Frontal cortex (tissue), 4 donors: ENCODE results near the gene DCTN2. TPM values are rescaled to one million over a fixed set of nuclear protein-coding genes. Genes with fewer than 3 reads are reported as not detected.

ENCODE experiments used
- DNase-seq, 2 donors: peaks; one replicate each; pipeline ENCODE4 v3.0.0; 2012; ENCODE audit warnings: low spot score in 2 of 2
- FAIRE-seq: peaks from 2 replicates; lab custom pipeline; 2012; peaks lifted over from hg19 to GRCh38; lab: Jason Lieb, UNC
- total RNA-seq: library from RNA; depleted of rRNA; stranded (reverse); fragments of >200 nt; gene quantifications from one replicate; pipeline ENCODE4 v1.2.3, GENCODE V29; 2014
- donor health status: control.
- donor health status: control.
- donor health status: control.

The DCTN2 gene
- total RNA-seq, 1 donor from 2014 or later = 136 TPM

DNA sequence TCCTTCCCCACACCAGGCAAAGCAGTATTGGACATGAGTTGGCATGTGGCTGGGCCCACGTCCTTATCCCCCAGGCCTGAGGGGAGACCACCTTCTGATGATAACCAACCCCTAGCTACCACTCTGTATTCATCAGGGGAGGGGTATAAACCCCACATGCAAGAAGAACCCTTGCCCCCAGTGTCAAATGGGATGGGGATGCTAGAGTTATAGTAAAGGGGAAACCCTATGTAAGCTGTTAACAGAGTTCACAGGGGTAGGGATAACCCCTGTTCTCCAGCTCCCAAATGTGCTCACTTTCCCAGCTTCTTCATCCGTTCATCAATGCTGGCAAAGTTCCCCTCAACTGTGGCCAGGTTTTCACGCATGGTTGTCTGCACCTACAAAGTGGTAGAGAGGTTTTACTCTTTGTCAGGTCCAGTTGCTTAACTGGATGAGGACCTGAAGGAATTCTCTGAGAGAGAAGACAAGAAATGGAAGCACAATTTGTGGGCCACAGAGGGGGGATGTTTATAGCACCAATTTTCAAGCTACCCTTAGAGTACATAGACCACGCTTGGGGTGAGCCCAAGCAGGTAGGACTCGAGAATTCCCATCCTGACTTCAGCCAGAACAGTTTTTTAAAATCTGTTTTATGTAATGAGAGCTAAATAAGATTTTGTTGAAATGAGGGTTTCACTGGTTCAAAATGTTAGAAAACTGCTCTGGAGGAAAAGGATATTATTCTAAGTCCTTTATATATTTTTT lies 16.4 kb downstream of the DCTN2 start:
- FAIRE-seq (no peak), DNase-seq (no peak)

DNA sequence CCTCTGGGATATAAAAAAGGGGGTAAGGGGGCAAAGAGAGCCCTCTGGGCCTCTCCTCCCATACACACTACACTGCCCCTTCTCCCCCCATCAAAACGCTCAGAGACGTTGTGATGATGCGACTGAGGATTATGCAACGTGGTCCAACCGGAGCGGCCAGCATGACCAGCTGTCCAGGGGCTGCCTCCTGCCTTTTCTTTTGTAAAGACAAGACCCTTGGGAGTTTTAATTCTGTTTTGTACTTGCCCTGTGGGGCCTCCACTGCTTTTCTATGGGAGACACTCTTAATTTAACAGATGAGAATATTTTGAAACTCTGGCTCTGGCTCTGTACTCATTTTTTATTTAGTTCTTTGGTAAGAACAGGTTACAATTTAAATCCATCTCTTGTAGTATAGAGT lies 17.2 kb downstream of the DCTN2 start:
- FAIRE-seq = no peak

DNA sequence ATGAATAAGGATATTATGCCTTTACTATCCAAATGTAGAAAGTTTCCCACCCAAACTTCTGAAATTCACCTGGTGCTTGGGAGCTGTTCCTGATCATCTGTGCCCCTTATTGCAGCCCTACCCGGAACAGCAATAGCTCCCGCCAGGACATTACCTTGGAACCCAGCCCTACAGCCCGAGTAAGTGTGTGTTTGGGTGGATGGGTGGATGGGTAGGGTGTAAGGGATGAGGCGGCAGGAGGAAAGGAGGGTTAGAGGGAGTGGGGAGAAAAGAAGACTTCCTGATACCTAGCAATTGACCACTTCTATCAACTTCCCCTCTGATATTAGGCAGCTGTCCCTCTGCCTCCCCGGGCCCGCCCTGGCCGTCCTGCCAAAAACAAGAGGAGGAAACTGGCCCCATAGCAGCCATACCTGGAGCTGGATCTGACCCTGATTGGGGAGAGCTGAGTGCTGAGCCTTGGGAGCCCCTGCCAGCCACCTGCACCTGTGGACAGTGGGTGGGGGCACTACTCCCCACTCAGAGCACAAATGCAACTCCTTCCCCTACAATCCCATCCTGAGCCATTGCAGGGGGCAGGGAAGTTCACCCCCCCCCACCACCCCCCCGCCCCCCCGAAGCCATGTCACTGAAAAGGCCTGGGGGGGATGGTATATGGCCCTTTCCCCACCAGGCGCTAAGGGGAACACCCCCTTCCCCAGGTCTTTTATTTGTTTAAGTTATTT lies 18.0 kb downstream of the DCTN2 start:
- DNase-seq (no peak), FAIRE-seq (no peak)

More for the DNA sequence above, 17.2 kb downstream of the DCTN2 start:
- DNase-seq = no peak

DNA sequence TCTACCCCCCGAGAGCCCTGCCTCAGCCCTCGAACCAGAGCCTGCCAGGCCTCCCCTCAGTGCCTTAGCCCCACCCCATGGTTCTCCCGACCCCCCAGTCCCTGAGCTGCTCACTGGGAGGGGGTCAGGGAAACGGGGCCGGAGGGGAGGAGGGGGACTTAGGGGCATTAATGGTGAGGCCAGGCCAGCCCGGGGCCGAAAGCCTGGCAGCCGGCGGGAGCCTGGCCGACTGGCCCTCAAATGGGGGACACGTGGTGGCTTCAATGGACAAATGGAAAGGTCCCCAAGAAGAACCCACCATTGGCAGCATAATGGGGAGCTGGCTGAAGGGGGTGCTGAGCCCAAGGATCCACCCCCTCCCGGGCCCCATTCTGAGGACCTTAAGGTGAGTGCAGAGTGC lies 18.8 kb downstream of the DCTN2 start:
- FAIRE-seq (no peak), DNase-seq (no peak)

DNA sequence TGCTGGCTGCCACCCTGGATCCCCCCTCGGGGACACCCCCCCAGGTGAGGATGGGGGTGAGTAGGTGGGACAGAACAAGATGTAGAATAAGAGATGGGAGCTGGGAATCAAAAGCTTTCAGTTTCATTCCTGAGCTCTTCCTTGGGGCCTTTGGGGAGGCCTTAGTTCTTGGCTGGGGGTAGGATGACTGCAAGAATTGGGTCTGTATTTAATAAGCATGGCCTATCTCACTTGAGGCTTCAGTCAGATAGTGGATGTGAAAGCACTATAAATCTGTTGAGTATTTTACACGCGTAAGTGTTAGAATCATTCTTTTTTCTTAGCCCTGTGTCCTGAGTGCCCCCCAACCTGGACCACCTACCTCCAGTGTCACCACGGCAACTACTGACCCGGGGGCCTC lies 19.8 kb downstream of the DCTN2 start:
- DNase-seq = no peak
- no peak for FAIRE-seq

DNA sequence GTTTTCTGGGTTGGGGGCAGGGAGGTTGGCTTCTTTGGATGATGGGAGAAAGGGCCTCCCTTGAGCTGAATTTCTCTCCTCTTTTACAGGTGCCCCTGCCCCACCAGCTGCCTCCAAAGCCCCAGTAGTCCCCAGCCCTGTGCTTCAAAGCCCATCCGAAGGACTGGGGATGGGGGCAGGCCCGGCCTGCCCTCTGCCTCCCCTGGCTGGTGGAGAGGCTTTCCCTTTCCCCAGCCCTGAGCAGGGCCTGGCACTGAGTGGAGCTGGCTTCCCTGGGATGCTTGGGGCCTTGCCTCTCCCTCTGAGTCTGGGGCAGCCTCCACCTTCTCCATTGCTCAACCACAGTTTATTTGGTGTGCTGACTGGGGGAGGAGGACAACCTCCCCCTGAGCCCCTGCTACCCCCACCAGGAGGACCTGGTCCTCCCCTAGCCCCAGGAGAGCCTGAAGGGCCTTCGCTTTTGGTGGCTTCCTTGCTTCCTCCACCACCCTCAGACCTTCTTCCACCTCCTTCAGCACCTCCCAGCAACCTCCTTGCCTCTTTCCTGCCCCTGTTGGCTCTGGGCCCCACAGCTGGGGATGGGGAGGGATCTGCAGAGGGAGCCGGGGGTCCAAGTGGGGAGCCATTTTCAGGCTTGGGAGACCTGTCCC lies 20.4 kb downstream of the DCTN2 start:
- DNase-seq (no peak), FAIRE-seq (no peak)

DNA sequence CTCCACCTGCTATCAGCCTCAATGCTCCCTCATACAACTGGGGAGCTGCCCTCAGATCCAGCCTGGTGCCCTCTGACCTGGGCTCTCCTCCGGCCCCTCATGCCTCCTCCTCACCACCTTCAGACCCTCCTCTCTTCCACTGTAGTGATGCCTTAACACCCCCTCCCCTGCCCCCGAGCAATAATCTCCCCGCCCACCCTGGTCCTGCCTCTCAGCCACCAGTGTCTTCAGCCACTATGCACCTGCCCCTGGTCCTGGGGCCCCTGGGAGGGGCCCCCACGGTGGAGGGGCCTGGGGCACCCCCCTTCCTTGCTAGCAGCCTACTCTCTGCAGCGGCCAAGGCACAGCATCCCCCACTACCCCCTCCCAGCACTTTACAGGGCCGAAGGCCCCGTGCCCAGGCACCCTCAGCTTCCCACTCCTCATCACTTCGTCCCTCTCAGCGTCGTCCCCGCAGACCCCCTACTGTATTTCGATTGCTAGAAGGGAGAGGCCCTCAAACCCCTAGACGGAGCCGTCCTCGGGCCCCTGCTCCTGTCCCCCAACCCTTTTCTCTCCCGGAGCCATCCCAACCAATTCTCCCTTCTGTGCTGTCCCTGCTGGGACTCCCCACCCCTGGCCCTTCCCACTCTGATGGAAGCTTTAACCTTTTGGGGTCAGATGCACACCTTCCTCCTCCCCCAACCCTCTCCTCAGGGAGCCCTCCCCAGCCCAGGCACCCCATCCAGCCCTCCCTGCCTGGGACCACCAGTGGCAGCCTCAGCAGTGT lies 21.2 kb downstream of the DCTN2 start:
- DNase-seq (no peak), FAIRE-seq (no peak)

DNA sequence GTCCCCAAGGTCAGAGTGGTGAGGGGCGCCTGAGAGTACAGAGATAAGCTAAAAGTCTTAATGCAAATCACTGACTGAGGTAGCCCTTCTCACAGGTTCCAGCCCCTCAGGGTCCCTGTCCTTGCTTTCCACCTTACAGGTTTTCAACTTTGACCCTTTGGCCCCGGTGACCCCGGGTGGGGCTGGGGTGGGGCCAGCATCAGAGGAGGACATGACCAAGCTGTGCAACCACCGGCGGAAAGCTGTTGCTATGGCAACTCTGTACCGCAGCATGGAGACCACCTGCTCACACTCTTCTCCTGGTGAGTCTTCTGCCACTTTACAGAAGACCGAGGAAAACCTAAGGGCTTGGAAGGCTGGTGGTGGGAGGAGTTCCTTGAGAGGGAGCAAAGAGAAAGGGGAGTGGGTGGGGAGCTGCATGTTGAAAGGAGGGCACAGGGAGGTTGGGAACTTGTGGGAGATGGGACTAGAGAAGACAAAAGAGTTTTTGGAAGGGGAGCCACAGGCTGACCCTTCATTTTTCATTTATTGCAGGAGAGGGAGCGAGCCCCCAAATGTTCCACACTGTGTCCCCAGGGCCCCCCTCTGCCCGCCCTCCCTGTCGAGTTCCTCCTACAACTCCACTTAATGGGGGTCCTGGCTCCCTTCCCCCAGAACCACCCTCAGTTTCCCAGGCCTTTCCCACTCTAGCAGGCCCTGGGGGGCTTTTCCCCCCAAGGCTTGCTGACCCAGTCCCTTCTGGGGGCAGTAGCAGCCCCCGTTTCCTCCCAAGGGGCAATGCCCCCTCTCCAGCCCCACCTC lies 22.0 kb downstream of the DCTN2 start:
- DNase-seq = no peak
- no peak for FAIRE-seq

DNA sequence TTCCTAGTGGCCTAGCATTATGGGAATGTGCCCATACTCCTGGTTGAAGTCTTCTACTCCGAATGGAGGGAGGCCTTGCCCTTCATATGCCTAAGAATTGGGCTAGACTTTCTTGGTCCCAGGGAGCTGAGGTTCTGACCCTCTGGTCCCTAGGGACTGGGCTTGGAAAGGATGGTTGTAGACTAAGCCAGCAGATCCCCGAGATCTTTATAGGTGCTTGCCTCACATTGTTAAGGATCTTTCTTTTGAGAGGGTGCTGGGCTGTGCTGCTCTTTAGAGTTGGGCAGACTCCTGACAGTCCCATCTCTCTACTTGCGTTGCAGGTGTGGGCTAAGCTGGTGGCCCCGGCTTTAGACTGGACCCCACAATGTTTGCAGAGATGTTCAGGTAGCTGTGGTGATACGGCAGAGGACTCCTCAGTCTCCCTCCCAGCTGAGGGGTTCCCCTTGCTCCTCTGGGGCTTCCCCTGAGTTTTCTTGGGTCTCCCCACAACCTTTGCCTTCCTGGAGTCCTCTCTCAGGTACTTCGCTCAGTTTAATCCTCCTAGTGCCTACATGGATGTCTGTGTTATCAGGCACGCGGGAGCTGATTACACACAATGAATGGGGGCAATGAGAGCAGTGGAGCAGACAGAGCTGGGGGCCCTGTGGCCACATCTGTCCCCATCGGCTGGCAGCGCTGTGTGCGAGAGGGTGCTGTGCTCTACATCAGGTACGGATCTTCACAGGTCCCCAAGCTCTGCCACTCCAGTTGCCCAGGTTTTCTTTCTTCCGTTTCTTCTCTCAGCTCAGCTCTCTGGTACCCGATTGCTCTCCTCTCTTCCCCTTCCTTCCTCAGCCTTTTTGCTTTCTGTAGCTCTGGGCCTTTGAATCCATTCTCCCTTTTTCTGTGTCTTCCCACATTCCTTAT lies 23.0 kb downstream of the DCTN2 start:
- FAIRE-seq (no peak), DNase-seq (no peak)

DNA sequence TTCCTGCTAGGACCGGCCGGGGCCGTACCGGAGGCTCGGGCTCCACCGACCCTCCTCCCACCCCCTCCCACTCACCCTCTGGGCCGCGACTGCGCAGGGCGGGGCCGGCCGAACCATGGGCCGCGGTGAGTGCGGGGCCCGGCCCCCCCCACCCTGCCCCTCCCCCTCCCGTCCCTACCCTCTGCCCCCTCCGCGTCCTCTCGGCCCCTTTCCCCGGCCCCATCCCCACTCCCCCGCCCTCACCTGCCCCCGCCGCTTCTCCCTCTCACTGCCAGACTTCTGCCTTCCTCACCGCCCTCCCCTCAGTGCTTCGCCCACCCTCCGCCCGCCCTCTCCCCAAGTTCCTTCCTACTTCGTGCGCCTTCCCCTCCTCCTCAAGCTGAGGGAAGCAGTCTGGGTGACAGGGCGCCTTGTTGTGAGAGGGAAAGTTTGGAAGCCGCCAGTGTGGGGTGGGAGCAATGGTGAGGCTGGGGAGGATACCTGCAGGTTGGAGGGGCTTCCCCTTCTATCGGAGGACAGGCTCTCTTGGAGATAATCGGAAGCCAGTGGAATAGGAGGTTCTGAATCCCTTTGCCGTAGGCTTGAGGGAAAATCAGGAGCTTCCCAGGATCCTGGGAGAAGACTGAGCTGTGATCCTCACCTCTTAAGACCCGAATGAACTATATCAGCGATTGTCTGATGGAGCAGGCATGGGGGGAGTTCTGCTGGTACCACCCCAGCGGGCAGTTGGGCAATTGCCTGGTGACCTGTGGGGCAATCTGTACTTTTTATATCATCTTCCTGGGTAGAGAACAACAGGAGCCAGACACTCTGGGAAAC lies 23.9 kb downstream of the DCTN2 start:
- FAIRE-seq (no peak), DNase-seq (no peak)

DNA sequence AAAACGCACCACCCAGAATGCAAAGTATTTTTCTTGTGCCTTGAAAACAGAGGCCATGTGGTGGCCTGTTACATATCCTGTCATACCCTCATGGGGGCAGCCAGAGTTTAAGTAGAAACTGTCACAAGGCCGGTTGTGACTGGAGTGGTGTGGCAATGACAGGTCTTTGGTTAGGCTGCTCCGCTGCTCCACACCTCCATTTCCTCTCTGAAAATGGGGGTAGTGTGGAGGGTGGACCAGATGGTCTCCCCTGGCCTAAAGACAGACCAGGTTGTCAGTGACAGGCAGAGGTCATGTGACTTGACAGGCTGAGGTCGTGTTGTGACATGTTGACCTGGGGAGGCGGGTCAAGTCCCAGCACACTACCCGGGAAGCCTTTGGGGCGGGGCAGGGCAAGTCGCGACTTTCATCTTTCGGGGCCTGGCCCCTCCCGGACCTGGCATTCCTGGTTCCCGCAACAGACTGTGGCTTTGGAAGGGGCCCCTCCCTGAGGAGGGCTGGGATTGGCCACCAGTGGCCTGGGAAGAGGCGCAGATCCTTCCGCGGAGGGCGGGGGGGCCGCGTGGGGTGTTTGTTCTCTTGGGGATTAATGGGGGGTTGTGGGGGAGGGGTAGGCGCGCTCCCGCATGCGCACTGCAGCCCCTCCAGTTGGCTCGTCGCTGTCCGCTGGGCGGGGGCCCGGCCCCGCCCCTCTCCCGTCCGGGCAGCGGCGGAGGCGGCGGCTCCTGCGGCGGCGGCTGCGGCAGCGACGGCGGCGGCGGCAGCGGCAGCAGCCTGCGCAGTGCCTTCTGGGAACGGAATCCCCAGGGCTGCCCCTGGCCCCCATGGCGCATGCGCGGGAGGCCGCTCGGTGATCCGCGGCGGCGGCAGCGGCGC lies 24.7 kb downstream of the DCTN2 start, which contains the start of gene MBD6:
Gene MBD6 (plus strand): TSS at position 814 of the 876 bp plus-strand sequence. CDS start 1,480 bp downstream, outside the sequence.
- FAIRE-seq (no peak), DNase-seq (peak; percentile 88 to 93)

DNA sequence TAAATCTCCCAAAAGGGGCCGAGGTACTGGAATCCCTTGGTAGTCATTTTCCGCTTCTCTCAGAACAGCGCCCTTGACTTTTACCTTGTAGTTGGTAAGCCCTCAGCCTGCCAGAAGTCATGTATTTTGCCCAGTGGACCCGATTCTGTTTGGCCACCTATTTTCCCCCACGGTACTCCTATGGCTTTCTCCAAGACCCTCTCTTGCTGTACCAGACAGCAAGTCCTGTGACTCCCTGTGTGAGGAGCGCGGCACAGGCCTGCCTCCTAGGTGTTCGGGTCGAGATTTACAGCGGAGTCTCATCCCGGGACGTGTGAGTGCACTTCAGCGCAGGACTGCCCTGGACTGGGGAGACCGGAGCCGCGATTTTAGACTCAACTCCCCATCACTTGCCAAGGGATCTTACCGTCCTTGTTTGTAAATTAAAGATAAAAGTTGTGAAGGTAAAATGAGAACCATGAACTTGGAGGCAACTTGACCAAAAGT lies 25.4 kb downstream of the DCTN2 start:
- DNase-seq = no peak
- no peak for FAIRE-seq

DNA sequence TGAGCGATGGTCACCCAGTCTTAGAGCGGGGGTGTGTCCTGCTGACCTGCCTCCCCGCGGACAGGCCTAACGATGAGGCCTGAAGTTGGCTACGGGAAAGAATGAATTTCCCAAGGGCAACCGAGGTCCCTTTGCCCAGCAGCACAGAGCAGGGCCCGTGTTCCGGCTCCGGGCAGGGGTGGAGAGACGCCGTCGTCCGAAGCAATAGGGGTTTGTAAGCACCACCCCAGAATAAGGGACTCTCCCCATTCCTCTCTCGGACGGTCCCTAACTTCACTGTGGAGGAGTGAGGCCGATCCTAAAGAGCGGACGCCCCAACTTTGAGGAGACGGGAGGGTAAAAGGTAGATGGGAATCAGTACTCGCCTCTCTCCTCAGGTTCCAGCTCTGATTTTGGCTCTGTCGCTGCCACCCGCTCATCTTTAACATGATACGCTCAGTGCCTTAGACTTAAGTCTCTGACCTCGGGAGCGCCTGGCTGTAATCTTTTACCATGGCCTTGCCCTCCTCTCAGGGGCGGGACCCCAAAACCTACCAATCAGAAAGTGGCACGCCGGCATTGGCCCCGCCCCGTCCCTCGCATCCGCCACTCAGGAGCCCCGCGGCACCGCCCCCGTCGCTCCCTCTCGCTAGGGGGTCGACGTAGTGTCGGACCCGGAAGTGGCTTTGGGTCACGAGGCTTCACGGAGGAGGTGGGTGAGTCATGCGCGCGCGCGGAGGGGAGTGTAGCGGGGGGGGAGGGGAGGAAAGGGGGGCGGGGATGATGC lies 26.8 kb downstream of the DCTN2 start, which contains the start of gene DDIT3:
Gene DDIT3 (minus strand): TSS at position 462 of the 766 bp plus-strand sequence. CDS start 3,108 bp downstream, outside the sequence.
- peak; percentile 93 to 94 for DNase-seq

DNA sequence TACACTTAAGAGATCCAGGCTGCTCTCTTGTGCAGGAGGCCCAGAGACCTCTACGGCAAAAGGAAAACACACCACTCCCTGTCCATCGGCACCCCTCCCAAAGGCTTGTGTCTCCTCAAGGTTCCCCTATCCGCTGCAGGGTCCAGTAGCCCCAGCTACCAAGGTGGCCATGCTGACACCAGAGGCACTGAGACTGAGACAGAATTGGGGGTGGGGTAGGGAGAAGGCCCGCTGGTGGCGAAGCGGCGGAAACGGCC lies 27.3 kb downstream of the DCTN2 start:
- DNase-seq (no peak), FAIRE-seq (no peak)

More for the DNA sequence above, 26.8 kb downstream of the DCTN2 start, which contains the start of gene DDIT3:
- peak; percentile 56 for FAIRE-seq

DNA sequence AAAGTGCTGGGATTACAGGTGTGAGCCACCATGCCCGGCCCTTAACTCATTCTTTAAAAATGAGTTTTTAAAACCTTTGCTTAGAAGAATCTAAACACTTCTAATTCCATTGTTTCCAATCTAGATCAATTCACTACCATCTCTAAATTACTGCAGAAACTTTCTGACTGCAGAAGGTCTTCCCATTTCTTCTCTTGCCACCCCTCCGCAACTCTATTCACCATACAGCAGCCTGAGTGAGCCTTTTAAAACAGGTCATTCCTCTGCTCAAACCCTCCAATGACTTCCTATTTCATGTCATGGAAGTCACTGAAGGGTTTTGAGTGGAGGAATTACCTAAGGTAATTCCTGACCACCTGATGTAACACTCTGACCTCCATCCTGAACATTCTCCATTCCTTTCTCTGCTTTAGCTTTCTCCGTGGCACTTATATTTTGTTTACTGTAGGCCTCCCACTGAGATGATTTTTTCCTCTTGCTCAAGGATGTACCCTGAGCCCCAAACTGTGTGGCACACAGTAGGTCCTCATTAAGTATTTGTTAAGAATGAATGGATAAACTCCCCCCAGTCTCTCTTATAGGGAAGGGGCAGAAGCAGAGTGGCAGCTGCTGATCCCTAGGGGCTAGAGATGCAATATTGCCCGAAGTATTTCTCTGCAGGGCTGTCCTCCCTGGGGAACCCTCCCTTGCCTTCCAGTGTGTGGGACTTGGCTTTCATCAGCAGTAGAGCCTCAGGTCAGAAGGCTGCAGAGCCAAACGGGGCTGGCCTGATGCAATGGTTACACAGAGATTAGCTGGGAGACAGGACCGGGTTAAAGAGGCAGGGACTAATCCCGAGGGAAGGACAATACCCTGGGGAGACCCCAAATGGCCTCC lies 27.8 kb downstream of the DCTN2 start:
- FAIRE-seq (no peak), DNase-seq (no peak)
